Measurements from ENCODE around the gene REXO4.

DNA sequence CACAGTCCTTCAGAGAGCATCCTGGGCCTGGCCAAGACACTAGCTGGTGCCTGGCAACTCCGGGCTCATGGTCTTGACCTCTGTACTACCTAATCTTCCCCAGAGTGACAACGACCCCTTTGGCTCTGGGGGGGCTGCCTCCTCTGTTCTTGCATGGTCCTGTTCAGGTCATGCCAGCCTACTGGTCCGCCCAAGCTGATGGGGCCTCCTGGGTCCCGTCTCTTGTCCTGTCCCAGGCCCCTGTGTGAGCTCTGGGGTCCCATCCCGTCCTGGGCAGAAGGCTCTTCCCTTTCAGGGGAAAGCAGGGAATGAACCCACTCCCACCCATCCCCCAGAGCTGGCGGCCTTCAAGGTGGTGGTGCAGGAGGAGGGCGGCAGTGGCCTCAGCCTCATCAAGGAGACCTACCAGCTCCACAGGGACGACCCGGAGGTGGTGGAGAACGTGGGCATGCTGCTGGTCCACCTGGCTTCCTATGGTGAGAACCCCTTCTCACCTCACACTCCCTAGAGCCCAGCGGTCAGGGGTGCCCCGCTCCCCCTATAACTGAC lies 13.3 kb downstream of the REXO4 start:
- TF ChIP-seq, protein P1, sequence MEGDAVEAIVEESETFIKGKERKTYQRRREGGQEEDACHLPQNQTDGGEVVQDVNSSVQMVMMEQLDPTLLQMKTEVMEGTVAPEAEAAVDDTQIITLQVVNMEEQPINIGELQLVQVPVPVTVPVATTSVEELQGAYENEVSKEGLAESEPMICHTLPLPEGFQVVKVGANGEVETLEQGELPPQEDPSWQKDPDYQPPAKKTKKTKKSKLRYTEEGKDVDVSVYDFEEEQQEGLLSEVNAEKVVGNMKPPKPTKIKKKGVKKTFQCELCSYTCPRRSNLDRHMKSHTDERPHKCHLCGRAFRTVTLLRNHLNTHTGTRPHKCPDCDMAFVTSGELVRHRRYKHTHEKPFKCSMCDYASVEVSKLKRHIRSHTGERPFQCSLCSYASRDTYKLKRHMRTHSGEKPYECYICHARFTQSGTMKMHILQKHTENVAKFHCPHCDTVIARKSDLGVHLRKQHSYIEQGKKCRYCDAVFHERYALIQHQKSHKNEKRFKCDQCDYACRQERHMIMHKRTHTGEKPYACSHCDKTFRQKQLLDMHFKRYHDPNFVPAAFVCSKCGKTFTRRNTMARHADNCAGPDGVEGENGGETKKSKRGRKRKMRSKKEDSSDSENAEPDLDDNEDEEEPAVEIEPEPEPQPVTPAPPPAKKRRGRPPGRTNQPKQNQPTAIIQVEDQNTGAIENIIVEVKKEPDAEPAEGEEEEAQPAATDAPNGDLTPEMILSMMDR (conservative IDR thresholded peaks at IDR 0.05 in 1 of 2, IDR thresholded peaks at IDR 0.05 in 1 of 2; ENCODE audit: low read depth in 1 of 2, low read length in 2 of 2) = no peak
- no peak for TF ChIP-seq EZH2 (IDR thresholded peaks at IDR 0.05; ENCODE audit: low read length, missing control alignments)
